ENCODE measurements around the gene RABGAP1L. TPM values are rescaled to one million over a fixed set of nuclear protein-coding genes. Genes with fewer than 3 reads are reported as not detected.

Gene RABGAP1L
- total RNA-seq, 2 donors from 2014 or later: 37.9 to 59.8 TPM

DNA sequence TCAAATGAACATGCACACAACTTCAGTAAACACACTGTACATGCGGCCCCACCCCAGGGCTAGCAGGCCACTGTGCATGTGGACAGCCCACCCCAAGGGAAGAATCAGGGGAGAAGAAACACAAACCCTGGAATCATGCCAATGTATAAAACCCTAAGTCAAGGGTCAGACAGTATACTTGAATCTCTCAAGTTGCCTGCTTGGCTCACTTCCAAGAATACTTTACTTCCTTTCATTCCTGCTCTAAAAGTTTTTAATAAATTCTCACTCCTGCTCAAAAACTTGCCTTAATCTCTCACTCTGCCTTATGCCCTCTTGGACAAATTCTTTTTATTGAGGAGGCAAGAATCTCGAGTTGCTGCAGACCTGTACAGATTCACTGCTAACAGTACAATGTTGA, 609.2 kb downstream of the RABGAP1L start:
- H3K27ac ChIP-seq: no peak overlapping the region
- H3K4me3 ChIP-seq: no peak overlapping the region
- no peak for ATAC-seq (ENCODE audit: insufficient number of reproducible peaks, low FRiP score, low read depth)
- DNase-seq (ENCODE audit: low spot score): no peak
- no peaks in the 10 kb centered on the region for H3K9me3 ChIP-seq
- H3K36me3 ChIP-seq: no peaks in the 10 kb centered on the region
- no peaks in the 10 kb centered on the region for H3K27me3 ChIP-seq (replicated peaks; ENCODE audit: insufficient read depth)
- TF ChIP-seq, protein P1, sequence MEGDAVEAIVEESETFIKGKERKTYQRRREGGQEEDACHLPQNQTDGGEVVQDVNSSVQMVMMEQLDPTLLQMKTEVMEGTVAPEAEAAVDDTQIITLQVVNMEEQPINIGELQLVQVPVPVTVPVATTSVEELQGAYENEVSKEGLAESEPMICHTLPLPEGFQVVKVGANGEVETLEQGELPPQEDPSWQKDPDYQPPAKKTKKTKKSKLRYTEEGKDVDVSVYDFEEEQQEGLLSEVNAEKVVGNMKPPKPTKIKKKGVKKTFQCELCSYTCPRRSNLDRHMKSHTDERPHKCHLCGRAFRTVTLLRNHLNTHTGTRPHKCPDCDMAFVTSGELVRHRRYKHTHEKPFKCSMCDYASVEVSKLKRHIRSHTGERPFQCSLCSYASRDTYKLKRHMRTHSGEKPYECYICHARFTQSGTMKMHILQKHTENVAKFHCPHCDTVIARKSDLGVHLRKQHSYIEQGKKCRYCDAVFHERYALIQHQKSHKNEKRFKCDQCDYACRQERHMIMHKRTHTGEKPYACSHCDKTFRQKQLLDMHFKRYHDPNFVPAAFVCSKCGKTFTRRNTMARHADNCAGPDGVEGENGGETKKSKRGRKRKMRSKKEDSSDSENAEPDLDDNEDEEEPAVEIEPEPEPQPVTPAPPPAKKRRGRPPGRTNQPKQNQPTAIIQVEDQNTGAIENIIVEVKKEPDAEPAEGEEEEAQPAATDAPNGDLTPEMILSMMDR (IDR thresholded peaks at IDR 0.05): no peak
- no peaks in the 10 kb centered on the region for H3K4me1 ChIP-seq (ENCODE audit: control insufficient read depth in 1 of 2, low read depth in 2 of 2)

DNA sequence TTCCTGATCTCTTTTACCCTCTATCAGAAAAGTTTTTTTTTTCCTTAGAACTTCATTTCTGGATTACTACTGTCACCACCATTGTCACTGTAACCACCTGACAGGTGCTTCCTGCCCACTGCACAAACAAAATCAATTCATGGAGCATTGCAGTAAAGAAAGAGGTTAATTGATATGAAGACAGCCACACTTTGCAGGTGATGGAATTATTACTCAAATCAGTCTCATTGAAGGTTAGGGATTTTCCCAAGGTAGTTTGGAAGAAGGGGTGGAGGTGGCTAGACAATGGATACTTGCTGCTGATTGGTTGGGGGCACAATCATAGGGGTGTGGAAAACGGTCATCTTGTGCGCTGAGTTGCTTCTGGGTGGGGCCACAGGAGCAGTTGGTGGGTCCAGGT, 609.6 kb downstream of the RABGAP1L start:
- H3K4me3 ChIP-seq: no peak overlapping the region
- TF ChIP-seq, protein P1 (IDR thresholded peaks at IDR 0.05): no peak
- no peaks in the 10 kb centered on the region for H3K9me3 ChIP-seq
- H3K27me3 ChIP-seq (replicated peaks; ENCODE audit: insufficient read depth): no peaks in the 10 kb centered on the region
- DNase-seq (ENCODE audit: low spot score): no peak
- H3K4me1 ChIP-seq (ENCODE audit: control insufficient read depth in 1 of 2, low read depth in 2 of 2): no peaks in the 10 kb centered on the region
- no peak overlapping the region for H3K27ac ChIP-seq
- no peak for ATAC-seq (ENCODE audit: insufficient number of reproducible peaks, low FRiP score, low read depth)
- H3K36me3 ChIP-seq: no peaks in the 10 kb centered on the region

DNA sequence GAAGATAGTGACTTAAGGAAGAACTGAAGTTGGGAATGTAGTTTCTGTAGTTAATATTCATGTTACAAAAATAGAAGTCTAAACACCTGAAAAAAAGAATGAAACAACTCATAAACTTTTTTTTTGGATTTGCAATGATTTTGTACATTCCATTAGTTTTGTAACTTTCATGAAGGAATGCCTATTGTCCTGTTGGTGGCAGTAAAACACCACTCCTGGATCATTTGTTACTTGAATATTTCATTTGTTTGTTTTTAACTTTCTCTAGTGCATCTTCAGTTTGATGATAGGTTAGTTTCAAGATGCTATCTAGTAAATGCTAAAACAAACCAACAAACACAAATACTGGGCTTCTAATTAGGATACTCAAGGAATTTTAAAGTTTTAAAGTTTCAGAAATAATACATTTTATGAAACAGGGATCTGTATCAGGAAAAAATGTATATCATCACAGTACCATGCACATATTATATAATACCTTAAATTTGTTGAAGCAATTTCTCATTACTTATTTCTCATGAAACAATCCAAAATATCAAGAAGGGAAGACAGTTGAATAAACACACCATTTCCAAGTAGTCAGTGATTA, 610.7 kb downstream of the RABGAP1L start:
- no peaks in the 10 kb centered on the region for H3K9me3 ChIP-seq
- no peaks in the 10 kb centered on the region for H3K36me3 ChIP-seq
- no peak for ATAC-seq (ENCODE audit: insufficient number of reproducible peaks, low FRiP score, low read depth)
- DNase-seq (ENCODE audit: low spot score): no peak
- H3K27ac ChIP-seq: no peak overlapping the region
- H3K27me3 ChIP-seq (replicated peaks; ENCODE audit: insufficient read depth): no peaks in the 10 kb centered on the region
- no peak overlapping the region for H3K4me3 ChIP-seq
- H3K4me1 ChIP-seq (ENCODE audit: control insufficient read depth in 1 of 2, low read depth in 2 of 2): no peaks in the 10 kb centered on the region
- TF ChIP-seq, protein P1 (IDR thresholded peaks at IDR 0.05): peak; percentile 61

DNA sequence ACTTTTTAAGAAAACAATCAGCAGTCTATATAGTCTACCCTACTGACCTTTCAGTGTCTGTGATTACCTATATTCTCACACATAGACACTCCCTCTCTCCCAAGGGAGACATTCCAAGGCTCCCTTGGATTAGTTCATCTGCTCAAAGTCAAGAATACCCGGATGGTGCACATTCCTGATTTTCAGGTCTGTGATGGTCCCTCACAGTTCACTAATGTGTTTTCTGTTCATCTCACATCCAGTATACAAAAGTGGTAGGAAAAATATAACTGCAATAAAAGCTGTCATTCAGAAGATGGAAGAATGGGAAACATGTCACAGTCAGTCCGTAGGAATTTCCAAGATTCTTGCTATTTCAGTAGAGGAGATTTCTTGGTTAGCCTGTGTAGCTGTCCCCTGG, 616.3 kb downstream of the RABGAP1L start:
- TF ChIP-seq, protein P1 (IDR thresholded peaks at IDR 0.05): no peak
- ATAC-seq (ENCODE audit: insufficient number of reproducible peaks, low FRiP score, low read depth): no peak
- Histone ChIP-seq H3K9me3 (no peaks in the 10 kb centered on the region), H3K27ac (no peak overlapping the region), H3K4me1 (ENCODE audit: control insufficient read depth in 1 of 2, low read depth in 2 of 2) (no peaks in the 10 kb centered on the region), H3K27me3 (replicated peaks; ENCODE audit: insufficient read depth) (no peaks in the 10 kb centered on the region), H3K36me3 (no peaks in the 10 kb centered on the region), H3K4me3 (no peak overlapping the region)
- no peak for DNase-seq (ENCODE audit: low spot score)

DNA sequence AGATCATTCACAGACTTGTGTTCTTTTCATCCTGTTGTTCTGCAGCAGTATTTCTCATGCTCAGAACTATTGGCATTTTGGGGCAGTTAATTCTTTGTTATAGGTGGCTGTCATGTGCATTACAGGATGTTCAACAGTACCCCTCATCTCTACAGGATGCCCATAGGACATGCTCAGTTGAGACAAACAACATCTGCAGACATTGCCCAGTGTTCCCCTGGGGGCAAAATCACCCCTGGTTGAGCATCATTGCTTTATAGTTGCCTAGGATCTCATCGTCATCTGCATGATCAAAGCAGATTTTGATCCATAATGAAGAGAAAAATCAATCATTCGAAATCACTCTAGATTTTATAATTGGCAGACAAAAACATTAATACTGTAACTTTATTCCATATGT, 617.9 kb downstream of the RABGAP1L start:
- Histone ChIP-seq H3K4me3 (no peak overlapping the region), H3K9me3 (no peaks in the 10 kb centered on the region), H3K27ac (no peak overlapping the region), H3K4me1 (ENCODE audit: control insufficient read depth in 1 of 2, low read depth in 2 of 2) (no peaks in the 10 kb centered on the region), H3K27me3 (replicated peaks; ENCODE audit: insufficient read depth) (no peaks in the 10 kb centered on the region), H3K36me3 (no peaks in the 10 kb centered on the region)
- TF ChIP-seq, protein P1 (IDR thresholded peaks at IDR 0.05): no peak
- ATAC-seq (ENCODE audit: insufficient number of reproducible peaks, low FRiP score, low read depth): no peak
- DNase-seq (ENCODE audit: low spot score): no peak

Data from thoracic aorta (tissue), 2 donors.